Stimulated activated CD8-positive, alpha-beta memory T cell treated with anti-CD3 and anti-CD28 coated beads, Interleukin-12 subunit alpha, Interleukin-12 subunit beta, amount 100 ng/mL, for 1 hour (primary cell): ENCODE data around the gene ROBO1.

Experiments
- DNase-seq: peaks from one replicate; pipeline ENCODE4 v3.0.0-alpha.2; 2020; ENCODE audit warnings: low read depth

ROBO1 gene

DNA sequence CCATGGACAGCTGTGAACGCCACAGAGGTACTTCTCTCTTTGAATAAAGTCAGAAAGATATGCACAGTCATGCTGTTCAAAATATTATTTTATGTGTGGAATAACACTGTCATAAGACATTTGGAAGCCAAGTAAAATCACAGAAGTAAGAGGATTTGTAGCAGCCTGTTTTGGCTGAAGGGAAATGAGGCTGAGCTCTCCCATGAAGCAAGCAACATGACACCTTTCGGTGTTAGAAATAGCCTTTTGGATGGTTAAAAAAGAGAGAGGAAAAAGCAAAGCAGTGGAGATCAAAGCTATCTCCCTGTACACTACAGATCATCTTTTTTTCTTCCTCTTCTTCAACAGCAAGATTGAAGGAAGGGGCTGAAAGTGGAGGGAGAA, 755.3 kb downstream of the ROBO1 start:
- no peak for DNase-seq

GRCh38 chr3:79011821-79012529, 755.8 kb downstream of the ROBO1 start:
- no peak for DNase-seq

GRCh38 chr3:79009861-79010260, 757.9 kb downstream of the ROBO1 start:
- DNase-seq: no peak

GRCh38 chr3:79006077-79006476, 761.7 kb downstream of the ROBO1 start:
- no peak for DNase-seq

DNA sequence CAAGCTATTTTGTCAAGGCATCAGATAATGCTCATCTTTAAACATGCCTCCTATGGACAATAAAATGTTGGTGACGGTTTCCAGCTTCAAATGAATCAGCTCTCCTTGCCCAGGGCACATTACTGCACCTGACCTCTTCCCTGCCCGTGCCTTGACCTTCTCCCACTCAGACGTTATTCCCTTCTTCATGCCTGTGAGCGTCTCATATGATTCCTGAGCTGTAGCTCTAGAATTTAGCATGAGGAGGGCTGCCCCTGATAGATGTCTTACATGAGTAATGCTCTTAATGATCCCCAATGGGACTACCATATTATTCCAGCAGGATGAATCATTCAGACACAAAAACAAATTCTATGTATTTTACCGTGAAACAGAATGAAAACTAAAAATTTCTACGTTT, 762.7 kb downstream of the ROBO1 start:
- no peak for DNase-seq

- no peak for DNase-seq
Measured at GRCh38 chr3:79003994-79004393, 763.8 kb downstream of the ROBO1 start.

DNA sequence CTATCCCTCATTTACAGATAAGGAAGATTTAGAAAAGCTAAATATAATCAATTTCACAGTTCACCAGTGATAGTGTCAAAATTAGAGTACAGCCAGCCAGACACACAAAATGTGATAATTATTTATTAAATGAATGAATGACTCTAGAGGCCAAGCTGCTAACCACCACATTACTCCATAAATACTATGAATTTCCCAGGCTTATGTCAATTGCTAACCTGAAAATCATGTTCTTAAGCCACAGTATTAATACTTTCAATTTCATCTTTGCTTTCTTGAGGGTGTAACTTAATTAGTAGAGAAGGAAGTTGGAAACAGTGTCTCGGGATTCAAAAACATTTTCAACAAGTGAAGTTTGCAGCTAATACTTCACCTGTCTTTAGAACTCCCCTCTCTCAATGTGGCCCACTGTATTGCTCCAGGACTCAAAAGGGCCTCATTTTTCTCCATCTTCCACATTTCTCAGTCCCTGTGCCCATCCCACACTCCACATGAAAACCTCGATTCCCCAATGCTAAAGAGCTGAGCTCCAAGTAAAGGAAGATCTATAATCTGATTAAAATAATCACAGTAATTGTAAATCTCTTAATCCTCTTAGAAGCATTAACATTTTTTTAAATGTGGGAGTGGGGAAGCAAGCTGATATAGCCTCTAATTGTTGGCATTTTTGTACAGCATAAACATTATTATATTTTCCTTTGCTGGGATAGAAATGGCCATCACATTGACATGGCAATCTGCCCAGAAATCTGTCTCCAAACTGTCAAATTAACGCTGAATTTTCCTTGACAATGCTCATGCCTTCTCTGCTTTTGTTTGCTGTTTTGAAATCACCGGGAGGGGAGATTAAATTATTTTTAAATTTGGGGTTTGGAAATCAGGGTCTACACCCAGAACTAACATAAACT, 765.1 kb downstream of the ROBO1 start:
- no peak for DNase-seq

DNA sequence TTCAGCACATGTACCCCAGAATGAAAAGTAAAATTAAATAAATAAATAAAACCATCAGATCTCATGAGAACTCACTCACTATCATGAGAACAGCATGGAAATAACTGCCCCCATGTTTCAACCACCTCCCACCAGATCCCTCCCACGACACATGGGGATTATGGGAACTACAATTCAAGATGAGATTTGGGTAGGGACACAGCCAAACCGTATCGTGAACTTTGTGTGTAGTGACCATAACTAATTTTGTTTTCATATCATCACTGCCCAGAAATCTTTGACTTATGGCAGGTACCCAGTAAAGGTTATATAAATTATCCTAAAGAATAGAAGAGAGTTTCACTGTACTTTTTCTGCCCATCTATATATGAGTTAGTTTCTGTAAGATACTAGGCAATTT, 766.5 kb downstream of the ROBO1 start:
- no peak for DNase-seq

- no peak for DNase-seq
Measured at GRCh38 chr3:78999139-78999538, 768.7 kb downstream of the ROBO1 start.

DNA sequence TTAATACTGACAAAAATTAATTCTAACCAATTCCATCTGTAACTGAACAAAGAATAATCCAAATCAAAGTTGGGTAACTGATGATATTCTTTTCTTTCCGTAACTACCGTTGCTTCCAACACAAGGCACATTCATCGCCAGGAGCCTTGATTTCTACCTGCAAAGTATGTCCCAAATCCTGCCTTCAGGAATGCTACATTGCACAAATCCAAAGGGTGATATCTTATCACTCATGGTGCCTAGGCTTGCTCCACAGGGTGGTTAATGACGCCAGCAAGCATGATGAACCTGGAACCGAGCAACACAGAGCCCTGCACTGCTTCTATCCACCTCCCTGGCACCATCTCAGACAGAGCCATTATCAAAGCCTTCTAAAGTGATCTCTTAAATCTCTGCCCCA, 772.7 kb downstream of the ROBO1 start:
- DNase-seq: no peak

- no peak for DNase-seq
Measured at GRCh38 chr3:78994174-78995027, 773.4 kb downstream of the ROBO1 start.

GRCh38 chr3:78993375-78993774, 774.4 kb downstream of the ROBO1 start:
- no peak for DNase-seq

- no peak for DNase-seq
Measured at GRCh38 chr3:78992830-78993229, 775.0 kb downstream of the ROBO1 start.

DNA sequence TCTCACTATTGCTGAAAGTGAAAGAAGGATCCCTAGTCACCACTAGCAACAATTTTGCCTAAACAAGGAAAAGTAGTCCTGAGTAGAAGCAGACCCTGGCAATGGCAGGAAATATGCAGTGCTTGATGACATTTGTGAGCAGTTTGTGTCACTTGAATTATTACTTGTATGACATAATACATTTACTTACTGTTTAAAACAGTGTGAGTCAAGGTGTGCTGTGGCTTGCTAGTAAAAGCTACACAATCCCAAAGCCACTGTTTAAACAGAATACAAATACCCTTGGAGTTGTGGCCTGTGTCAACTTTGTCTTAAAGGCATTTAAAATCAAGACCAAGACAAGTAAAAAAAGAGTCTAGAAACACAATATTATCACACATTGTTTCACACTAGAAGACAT, 775.4 kb downstream of the ROBO1 start:
- DNase-seq: no peak

DNA sequence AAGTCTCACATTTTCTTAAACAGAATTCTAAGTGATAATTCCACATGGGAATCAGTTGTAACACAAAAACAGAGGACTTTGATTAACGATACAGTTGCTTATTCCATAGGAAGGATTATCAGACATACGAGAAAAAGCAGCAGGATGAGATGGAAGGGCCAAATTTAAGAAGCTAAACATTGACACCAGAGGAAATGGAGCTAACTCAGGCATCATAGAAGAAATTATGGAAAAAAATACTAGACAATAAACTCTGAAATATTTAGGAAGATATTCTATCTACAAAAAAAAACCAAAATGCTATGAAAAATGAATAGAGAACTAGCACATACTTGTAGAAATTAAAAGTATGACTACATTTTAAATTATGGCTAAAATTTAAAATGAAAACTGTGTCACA, 776.1 kb downstream of the ROBO1 start:
- DNase-seq: no peak

DNA sequence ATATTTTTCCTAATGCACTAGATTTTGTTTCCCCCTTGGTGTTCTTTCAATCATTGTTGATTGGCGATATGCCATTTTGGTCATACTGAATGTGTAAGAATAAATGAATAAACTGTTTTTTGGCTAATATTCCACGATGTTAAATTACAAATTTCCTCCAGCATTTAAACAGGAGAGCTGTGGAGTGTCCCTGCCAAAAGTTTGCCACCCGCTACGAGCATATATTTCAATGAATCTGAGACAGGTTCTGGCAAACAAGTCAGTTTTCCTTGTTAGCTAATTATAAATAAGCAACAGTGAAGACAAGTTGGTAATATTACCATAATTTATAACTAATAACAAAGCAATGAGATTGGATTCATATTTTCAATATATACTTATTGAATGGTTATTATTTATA, 777.6 kb downstream of the ROBO1 start:
- no peak for DNase-seq

DNA sequence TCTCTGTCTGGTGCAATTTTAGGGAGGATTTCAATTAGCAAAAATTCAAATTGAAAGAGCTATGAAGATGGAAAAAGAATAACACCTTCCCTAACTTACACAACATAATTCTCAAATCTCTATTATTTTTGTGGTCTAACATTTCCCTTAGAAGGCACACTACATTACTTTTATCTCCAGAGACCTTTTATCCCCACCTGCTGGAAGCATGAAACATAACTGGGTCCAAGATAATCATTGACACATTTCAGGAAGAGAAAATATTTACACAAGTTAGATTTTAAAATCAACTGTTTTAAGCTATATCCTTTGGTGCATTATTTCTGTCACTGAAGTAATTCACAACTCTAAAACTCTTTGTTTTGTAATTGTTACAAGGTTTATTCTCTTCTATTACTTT, 779.5 kb downstream of the ROBO1 start:
- no peak for DNase-seq

DNA sequence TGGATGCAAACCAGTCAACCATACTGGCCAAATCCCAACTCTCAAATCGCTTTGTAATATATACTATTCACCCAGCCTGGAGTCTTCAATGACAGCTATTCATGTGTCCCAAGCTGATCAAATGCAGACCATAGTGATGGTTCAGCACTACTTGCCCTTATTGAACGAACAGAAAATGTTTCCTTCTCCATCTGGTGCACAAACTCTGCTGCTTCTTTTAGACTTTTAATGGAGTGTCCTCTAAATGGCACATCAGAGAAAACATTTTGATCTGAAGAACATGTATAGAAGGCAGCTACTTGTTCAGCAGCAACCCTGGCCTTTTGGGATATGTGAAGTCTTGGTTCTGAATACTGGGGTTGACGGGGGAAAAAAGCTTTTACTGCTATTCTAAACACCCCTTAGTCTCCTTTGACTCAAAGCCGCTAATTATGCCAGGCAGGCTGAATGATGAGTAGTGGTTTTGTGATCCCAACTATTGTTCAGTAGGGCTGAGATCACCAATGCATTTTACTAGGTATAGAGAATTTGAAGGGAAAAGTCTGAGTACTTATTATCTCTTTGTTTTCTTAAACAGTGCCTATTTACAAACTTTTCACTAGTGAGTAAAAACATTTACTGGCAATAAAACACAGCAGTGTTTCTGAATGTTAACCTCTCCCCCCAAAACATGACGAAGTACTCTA, 781.2 kb downstream of the ROBO1 start:
- DNase-seq: no peak

- no peak for DNase-seq
Measured at GRCh38 chr3:78985981-78986380, 781.8 kb downstream of the ROBO1 start.

DNA sequence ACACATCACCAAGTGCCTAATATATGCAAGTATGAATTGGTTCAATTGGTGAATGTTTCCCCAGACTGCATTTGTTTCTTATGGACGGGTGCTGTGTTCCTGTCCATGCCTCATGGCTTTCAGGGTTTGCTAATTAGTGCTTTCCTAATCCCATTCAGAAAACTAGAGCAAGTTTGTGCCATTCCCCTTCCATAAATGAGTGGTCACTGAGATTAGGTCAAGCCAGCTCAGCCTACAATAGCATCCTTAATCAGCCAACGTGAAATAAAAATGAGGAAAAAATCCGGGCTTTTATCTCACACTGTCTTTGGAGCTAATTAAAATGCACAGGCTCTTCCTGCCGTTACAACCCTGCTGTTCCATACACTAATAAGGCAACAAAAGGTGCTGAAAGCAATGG, 788.8 kb downstream of the ROBO1 start:
- DNase-seq: no peak

GRCh38 chr3:78978037-78978436, 789.8 kb downstream of the ROBO1 start:
- no peak for DNase-seq

DNA sequence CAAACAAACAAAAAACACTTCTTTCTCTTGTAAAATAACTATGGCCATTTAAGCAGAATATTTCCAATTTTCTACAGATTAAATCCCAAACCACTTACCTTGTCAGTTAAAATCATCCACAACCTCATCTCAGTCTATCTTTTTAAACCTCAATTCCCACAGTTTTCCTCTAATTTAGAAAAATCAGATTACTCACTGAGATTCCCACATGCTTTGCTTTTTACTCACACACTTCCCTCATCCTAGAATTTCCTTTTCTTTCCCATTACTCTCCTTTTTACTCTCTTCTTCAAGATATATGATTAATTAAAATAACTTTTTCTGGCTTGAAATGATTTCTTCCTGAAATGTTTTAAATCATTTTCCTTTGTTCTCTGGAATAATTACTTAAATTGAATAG, 790.7 kb downstream of the ROBO1 start:
- no peak for DNase-seq
